DMS 273 treated with DMSO at 0.1 percent for 48 hours (cell line): ENCODE data around the gene TROAP.
A peak's percentile ranks its signal among the peaks of the same experiment; 100 is the strongest.

Experiments used
- DNase-seq: peaks from one replicate; lab custom pipeline; 2025; lab: John Stamatoyannopoulos, UW

Gene TROAP

GRCh38 chr12:49342914-49343731 is 20.1 kb downstream of the TROAP start:
- DNase-seq, result no peak

GRCh38 chr12:49344486-49345050 is 21.5 kb downstream of the TROAP start:
- no peak for DNase-seq

DNA sequence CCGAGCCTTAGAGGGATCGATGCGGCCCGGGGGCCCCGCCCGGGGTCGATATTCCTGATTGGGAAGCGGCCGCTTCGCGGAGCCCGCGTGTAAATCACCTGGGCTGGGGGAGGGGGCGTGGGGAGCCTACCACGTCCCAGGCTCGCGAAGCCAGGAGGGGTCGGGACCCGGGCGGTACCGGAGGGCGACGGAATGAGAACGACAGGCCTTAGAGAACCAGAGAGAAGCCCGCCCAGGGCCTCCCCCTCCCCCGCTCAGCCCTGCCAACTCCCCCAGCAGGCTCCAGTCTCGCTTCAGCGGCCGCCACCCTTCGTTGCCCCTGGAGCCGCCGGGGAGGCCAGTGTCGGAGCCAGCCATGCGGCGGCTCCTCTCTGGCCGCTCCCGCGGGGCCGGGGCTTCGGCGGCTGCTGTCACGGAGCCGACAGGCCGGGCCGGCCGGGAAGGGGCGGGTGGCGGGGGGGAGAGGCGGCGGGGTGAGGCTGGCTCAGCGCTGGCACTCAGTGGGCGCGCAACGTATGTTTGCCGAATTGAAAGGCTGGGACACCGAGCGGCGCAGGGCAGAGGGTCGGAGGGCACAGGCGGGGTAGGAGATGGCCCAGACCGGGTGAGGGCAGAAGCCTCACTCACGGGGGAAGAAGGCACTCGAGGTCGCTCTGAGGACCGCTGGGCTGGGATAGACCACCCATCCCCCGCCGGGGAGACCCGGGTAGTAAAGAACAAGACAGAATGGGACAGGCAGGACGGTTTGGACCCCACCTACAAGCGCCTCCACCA is 22.2 kb downstream of the TROAP start:
- DNase-seq, result no peak

- DNase-seq, result no peak
Measured at GRCh38 chr12:49345825-49346658, 23.0 kb downstream of the TROAP start.

- no peak for DNase-seq
Measured at GRCh38 chr12:49346659-49347310, 23.7 kb downstream of the TROAP start, which contains the start of gene DNAJC22. Gene DNAJC22 (plus strand): TSS chr12:49346888. CDS start chr12:49348873, 1,985 bp downstream.

DNA sequence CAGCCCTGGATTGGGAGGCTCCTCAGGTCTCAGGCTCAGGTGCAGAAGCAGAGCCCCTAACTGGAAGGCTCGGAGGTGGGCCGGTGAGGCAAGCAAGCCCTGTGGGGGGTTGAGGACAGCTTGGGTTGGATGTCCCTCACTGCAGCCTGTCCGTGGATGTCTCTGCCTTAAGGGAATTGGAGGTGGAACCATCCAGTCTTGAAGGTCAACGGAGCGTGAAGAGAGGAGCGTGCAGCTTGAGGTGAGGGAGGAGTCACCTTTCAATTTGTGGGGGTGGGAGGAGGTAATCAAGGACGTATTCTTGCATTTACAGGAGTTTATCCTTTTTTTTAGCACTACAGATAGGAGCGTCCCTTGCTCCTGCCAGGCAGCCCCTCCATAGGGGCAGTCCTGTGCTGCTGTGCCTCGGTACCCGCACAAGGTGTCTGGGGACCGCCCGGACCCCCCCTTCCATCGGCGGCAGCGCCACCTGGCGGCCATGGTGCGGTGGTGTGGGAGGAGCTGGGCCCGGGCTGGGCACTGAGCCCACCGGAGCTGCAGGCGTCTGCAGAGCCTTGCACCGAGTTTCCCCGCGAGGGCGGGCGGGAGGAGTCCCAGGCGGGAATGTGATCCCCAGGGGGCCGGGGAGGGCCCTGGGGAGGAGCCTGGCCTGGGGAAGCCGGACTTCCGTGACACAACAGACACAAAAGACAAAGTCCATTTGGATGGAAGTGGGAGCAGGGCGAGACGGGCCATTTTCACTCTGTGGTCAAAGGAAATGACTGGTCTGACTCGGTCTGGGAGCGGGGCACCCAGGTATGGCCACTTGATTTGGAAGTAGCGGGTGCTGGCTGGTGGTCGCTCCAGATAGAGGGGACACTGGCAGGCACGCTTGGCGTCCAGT is 24.5 kb downstream of the TROAP start:
- no peak for DNase-seq

DNA sequence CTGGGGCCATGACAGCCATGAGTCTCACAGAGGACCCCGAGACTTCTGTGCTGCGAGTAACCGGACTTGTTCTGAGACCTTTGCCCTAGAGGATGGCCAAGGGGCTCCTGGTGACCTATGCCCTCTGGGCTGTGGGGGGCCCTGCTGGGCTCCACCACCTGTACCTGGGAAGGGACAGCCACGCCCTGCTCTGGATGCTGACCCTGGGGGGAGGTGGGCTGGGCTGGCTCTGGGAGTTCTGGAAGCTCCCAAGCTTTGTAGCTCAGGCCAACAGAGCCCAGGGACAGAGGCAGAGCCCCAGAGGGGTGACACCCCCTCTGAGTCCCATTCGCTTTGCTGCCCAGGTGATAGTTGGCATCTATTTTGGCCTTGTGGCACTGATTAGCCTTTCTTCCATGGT is 25.7 kb downstream of the TROAP start:
- DNase-seq, result no peak

DNA sequence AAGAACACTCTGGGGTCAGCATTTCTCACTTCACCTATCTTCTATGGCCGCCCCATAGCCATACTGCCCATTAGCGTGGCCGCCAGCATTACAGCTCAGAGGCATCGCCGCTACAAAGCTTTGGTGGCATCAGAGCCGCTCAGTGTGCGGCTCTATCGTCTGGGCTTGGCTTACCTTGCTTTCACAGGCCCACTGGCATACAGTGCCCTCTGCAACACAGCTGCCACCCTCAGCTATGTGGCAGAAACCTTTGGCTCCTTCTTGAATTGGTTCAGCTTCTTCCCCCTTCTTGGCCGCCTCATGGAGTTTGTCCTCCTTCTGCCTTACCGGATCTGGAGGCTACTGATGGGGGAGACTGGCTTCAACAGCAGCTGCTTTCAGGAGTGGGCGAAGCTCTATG is 26.2 kb downstream of the TROAP start:
- DNase-seq, result no peak

- no peak for DNase-seq
Measured at GRCh38 chr12:49352351-49352750, 29.3 kb downstream of the TROAP start.

DNA sequence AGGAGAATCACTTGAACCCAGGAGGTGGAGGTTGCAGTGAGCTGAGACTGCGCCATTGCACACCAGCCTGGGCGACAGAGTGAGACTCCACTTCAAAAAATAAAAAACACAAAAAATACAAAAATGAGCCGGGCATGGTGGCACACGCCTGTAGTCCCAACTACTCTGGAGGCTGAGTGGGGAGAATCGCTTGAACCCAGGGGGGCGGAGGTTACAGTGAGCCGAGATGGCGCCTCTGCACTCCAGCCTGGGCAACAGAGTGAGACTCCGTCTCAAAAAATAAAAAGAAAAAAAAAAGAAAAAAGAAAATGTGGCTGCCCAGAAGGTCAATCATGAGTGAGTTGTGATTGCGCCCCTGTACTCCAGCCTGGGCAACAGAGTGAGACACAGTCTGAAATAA is 32.9 kb downstream of the TROAP start:
- no peak for DNase-seq

GRCh38 chr12:49357103-49357678 is 34.1 kb downstream of the TROAP start:
- no peak for DNase-seq

- DNase-seq, result peak; percentile 54
Measured at GRCh38 chr12:49358483-49359141, 35.6 kb downstream of the TROAP start.

DNA sequence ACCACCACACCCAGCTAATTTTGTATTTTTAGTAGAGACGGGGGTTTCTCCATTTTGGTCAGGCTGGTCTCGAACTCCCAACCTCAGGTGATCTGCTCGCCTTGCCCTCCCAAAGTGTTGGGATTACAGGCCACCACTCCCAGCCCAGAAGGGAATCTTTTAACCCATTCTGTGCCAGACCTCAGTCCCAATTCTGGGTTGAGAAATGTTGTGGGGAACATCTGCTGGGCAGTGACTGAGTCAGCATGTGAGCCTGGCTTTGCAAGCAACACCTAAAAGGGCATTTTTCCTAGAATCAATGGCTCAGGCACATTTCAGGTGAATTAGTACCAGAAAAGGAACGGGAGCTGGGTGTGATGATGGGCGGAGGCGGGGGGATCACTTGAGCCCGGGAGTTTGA is 36.6 kb downstream of the TROAP start:
- DNase-seq, result no peak

DNA sequence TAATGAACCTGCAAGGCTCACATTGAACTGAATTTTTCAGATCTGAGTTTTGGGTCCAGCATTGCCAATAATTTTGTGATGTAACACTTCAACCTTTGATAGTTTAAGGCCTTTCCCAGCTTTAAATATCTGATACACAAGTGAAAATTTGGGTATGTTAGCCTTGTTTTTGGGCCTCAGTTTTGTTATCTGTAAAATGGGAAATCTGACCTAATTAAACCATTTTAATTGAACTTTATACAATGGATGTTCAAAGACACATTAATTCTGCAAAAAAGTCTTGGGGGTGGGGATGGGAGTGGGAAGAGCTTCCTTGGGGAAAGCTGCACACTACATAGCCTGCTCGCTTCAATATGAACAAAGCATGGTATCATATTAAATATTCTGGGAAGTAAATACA is 39.0 kb downstream of the TROAP start:
- no peak for DNase-seq

GRCh38 chr12:49364989-49365388 is 41.9 kb downstream of the TROAP start:
- DNase-seq, result no peak

- DNase-seq, result no peak
Measured at GRCh38 chr12:49365542-49365941, 42.5 kb downstream of the TROAP start.

DNA sequence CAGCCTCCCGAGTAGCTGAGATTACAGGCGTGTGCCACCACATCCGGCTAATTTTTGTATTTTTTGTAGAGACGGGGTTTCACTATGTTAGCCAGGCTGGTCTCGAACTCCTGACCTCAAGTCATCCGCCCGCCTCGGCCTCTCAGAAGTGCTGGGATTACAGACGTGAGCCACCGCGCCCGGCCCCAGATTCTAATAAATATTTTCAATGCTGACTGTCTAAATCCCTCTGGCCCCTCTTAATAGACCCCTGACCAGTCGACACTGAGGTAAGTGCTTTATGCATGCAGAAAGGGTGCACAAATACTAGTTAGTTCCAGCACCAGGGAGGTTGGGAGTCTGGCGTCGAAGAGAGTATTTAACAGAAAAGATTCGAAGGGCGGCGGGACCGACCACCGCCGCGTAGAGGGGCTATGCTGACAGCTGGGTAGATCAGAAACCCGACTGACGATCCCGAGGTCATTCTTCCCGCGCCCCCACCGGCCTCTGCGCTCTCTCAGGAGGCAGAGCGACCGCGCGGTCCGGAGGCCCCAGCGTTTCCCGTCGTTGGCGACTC is 43.1 kb downstream of the TROAP start:
- DNase-seq, result no peak

GRCh38 chr12:49366652-49367380 is 43.8 kb downstream of the TROAP start:
- DNase-seq, result peak; percentile 70
